Ecto neural progenitor cell (in vitro differentiated cells): ENCODE results near the gene SLC5A6.

Experiments
- DNase-seq: peaks from one replicate; pipeline ENCODE4 v3.0.0-alpha.2; 2018; ENCODE audit warnings: low spot score

Gene SLC5A6

GRCh38 chr2:27171351-27171848, 40.7 kb downstream of the SLC5A6 start:
- DNase-seq, result no peak

- DNase-seq, result no peak
Observed at GRCh38 chr2:27170581-27171337, 41.3 kb downstream of the SLC5A6 start.

GRCh38 chr2:27164960-27165763, 46.9 kb downstream of the SLC5A6 start:
- DNase-seq, result no peak

GRCh38 chr2:27162151-27163121, 49.6 kb downstream of the SLC5A6 start:
- no peak for DNase-seq

- DNase-seq, result no peak
Observed at GRCh38 chr2:27160191-27160590, 51.9 kb downstream of the SLC5A6 start.

GRCh38 chr2:27159271-27159670, 52.8 kb downstream of the SLC5A6 start:
- DNase-seq, result no peak

- no peak for DNase-seq
Observed at GRCh38 chr2:27158468-27158867, 53.6 kb downstream of the SLC5A6 start.

GRCh38 chr2:27155069-27155520, 57.0 kb downstream of the SLC5A6 start:
- no peak for DNase-seq

- DNase-seq, result no peak
Observed at GRCh38 chr2:27154488-27154887, 57.6 kb downstream of the SLC5A6 start.

GRCh38 chr2:27152796-27153464, 59.1 kb downstream of the SLC5A6 start:
- no peak for DNase-seq

GRCh38 chr2:27152102-27152795, 59.8 kb downstream of the SLC5A6 start:
- DNase-seq, result no peak

GRCh38 chr2:27150639-27151230, 61.3 kb downstream of the SLC5A6 start:
- no peak for DNase-seq
